HG03159 (cell line): ENCODE measurements around the gene GMNC.

ENCODE experiments used
- ATAC-seq: cut with Tn5 transposase; IDR thresholded peaks from one replicate; pipeline ENCODE4 v1.9.1; 2021; ENCODE audit warnings: mild to moderate bottlenecking, moderate library complexity; ENCODE audit not compliant: unreplicated experiment

The GMNC gene

GRCh38 chr3:190849607-190850006, 12.9 kb downstream of the GMNC start:
- no peak for ATAC-seq

DNA sequence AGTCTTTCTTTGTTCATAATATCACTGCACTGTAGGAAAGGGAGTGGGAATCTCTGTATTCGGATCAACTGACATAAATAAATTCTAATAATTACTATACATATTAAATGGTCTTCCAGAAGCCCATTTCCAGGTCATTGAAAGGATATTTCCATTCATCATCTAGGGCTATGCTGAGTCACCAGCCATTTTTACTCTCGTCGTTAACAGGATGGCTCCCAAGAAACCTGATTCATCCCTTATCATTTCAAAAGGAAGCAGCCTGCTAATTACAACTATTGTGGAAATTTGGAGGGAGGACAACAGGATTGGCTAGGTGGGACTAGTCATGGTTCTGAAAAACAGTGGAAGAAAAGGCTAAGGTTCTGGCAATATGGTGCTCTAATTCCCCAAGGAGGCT, 13.6 kb downstream of the GMNC start:
- ATAC-seq, result no peak

GRCh38 chr3:190847436-190847835, 15.1 kb downstream of the GMNC start:
- no peak for ATAC-seq

DNA sequence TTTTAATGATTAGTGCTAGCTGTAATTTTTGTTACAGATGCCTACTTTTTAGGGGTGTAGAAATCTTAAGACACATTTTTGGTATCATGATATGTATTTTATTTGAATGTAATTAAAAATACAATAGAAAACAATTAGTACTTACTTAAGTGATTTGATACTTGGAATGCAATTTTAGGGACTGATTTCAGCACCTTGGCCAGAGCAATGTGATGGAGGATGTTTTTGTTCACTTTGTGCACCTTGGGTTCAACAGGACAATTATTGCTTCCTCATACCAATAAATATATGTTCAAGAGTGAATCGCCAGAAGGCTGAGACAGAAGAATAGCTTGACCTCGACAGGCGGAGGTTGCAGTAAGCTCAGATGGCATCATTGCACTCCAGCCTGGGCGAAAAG, 22.3 kb downstream of the GMNC start:
- ATAC-seq, result no peak

GRCh38 chr3:190831225-190831624, 31.3 kb downstream of the GMNC start:
- ATAC-seq, result no peak

GRCh38 chr3:190830031-190830430, 32.5 kb downstream of the GMNC start:
- ATAC-seq, result no peak

DNA sequence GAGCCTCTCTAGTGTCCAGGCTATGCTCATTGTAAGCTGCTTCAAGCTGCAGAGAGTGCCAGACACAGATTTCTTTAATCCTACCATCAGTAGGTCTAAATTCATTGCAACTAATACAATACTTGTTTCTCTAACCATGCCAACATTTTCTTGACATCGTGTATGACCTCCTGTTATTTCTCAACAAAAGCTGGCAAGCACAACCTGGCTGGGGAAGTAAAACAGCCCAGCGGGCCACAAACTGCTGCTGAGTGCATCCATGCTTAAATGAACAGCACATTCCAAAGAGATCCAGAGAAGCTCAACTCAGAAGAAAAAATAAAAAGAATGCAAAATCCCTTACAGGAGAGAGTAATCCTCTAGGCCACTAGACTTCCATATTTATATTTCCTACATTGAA, 36.5 kb downstream of the GMNC start:
- no peak for ATAC-seq

- ATAC-seq, result no peak
Observed at GRCh38 chr3:190825386-190826016, 37.0 kb downstream of the GMNC start.

DNA sequence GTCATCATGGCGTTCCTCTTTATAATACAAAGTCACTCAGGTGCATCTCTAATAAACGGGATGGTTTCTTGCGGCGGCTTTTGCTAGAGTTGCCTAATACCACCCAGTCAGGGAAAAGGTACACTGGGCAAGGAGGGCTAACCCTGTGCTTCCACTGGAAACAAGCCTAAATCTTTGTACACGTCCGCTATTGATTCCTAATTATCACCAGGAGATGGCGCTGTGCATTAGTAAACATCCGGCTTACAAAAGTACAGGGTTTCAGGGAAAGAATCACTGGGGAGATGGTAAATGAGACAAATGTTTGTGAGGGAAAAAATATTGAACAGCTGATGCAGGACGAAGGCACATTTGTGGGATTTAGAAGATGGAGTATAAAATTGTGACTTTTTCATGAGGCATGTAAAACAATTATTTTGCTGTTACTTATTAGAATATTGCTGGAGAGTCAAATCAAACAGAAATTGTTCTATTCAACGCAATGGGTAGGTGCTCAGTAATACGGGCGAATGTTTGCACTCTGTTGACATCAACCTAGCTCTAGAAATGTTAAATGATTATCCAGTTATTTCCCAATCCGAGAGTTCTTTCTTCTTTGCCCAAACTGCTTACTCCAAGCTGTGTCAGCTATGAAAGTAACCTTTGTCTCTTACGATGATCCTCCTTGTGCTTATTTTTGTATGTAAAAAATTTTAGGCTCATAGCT, 50.6 kb downstream of the GMNC start:
- ATAC-seq, result peak; percentile 88

DNA sequence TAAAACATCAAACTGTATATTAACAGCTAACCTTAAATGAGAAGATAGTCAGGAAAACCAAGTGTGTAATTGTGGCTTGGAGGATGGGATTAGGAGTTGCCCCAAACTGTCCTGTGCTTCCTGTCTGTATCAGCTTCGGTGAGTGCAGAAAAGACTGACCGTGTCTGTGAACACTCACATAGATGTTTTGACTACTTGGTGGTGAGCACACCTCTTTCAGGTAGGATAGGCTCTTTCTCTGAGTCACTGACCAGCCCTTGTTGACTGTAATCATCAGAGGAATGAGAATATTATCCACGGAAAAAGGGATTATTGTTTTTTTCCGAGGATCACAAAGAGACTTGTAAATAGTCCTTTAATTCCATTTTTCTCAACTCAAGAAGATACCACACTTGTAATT, 51.5 kb downstream of the GMNC start:
- ATAC-seq, result no peak

DNA sequence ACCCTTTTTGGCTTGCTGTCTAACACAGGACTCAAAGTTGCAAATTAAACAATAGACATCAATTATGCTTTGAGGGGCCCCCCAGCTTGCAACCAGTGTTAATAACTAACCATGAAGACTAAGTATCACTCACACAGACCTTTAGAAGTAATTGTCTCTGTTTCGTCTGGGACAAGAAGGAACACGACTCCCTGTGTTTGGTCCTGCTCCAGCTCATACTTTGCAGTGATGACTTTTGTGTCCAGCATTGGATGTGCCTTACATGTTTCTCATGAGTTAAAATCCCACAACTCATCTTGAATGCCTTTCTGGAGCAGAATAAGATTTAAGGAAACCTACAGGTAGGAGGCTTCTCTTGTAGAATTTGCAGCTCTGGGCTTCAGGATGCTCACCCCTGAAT, 53.1 kb downstream of the GMNC start:
- ATAC-seq, result no peak

DNA sequence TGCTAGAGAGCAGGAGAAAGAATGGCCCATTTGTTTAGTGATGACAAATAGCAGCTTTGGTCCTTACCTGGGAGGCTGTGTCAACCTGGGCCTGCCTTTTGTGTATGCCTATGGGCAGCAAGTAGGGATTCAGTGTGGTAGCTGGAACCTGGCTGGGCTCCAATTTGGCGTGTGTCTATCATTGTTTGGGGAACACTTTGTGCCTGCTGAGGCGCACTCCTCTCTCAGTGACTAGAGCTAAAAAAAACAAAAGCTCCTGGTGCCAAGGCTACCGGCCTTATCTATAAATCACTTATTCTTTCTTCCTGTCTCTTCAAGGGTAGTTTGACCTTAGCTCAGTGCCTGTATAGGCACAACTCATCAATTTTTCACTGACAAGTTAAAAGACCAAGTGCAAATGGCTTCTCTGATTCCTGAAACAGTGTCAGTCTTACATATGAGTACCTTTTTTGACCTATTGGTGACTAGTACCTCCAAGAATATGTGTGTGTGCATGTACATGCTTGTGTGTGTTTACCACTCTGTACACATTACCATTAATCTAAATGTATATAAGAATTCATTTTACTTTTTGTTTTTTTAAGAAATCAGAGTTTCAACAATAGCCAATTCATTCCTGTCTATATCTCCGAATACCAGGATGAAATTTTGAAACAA, 54.6 kb downstream of the GMNC start:
- ATAC-seq, result no peak
